ENCODE data around the gene NACC2.
"Not testable (repeated sequence)": the region's sequence is repeated elsewhere in the genome, so short reads cannot be mapped to it uniquely, and the experiment has no call there.

The NACC2 gene

GRCh38 chr9:136043441-136043991, 51.6 kb downstream of the NACC2 start:
- no peak for DNase-seq

GRCh38 chr9:136042541-136042940, 52.5 kb downstream of the NACC2 start:
- DNase-seq, result no peak

GRCh38 chr9:136040848-136041247, 54.2 kb downstream of the NACC2 start:
- not testable (repeated sequence) for DNase-seq

GRCh38 chr9:136039488-136039887, 55.6 kb downstream of the NACC2 start:
- no peak for DNase-seq

GRCh38 chr9:136036848-136037247, 58.2 kb downstream of the NACC2 start:
- no peak for DNase-seq

- DNase-seq, result no peak
These were observed 59.0 kb downstream of the NACC2 start for GRCh38 chr9:136036050-136036449.

GRCh38 chr9:136031741-136032730, 63.1 kb downstream of the NACC2 start:
- DNase-seq, result no peak

GRCh38 chr9:136031094-136031493, 64.0 kb downstream of the NACC2 start:
- no peak for DNase-seq

- no peak for DNase-seq
These were observed 65.5 kb downstream of the NACC2 start for GRCh38 chr9:136029556-136029955.

GRCh38 chr9:136028760-136029470, 66.2 kb downstream of the NACC2 start:
- no peak for DNase-seq

GRCh38 chr9:136026943-136027289, 68.2 kb downstream of the NACC2 start:
- not testable (repeated sequence) for DNase-seq

- DNase-seq, result no peak
These were observed 68.7 kb downstream of the NACC2 start for GRCh38 chr9:136026266-136026942.

GRCh38 chr9:136025481-136025880, 69.6 kb downstream of the NACC2 start:
- DNase-seq, result no peak

GRCh38 chr9:136024696-136025316, 70.3 kb downstream of the NACC2 start:
- DNase-seq, result no peak

GRCh38 chr9:136024286-136024685, 70.8 kb downstream of the NACC2 start:
- no peak for DNase-seq

GRCh38 chr9:136023410-136024225, 71.5 kb downstream of the NACC2 start:
- no peak for DNase-seq

- DNase-seq, result no peak
These were observed 72.2 kb downstream of the NACC2 start for GRCh38 chr9:136022731-136023409.

GRCh38 chr9:136021872-136022681, 73.0 kb downstream of the NACC2 start:
- DNase-seq, result no peak

GRCh38 chr9:136021171-136021871, 73.8 kb downstream of the NACC2 start:
- no peak for DNase-seq

- no peak for DNase-seq
These were observed 74.4 kb downstream of the NACC2 start for GRCh38 chr9:136020671-136021070.

Data from NCI-H2081 treated with DMSO at 0.1 percent for 48 hours (cell line).